Measurements from ENCODE around the gene MRPS2. TPM values are rescaled to one million over a fixed set of nuclear protein-coding genes. Genes with fewer than 3 reads are reported as not detected.
A peak's percentile ranks its signal among the peaks of the same experiment; 100 is the strongest.

The MRPS2 gene
- total RNA-seq, 4 donors from 2014 or later, result 51.5 to 61.7 (median 55.1) TPM

DNA sequence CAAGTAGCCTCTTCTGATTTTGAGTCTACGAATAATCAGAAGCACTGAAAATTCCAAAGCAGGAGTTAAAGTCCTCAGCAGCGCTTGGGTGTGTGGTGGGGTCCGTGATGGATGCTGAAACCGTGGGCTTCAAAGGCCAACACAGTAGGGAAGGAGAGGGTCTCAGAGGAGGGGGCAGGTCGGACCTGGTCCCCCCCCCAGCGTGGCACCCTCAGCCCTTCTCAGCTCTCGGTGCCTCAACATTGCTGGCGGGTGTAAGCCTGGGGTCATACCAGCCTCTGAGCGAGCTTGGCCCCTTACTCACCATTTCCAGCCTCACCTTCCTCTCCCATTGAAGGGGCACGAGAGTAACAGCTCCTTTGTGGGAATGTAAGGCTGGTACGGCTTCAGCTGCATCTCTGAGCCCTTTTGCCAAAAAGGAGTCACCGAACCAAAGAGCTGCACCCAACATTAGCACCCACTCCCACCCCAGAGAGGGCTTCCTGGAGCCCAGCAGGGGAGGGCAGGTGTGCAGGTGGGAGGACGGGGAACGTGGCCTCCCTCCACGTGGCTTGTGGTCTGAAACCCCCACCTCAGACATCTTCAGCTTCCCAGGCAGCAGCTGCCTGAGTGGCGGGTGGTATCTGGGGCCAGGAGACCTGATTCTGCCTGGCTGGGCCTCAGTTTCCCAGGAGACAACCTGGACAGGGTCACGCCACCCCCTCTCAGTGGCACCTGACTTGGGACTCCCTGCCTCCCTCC, 14.0 kb downstream of the MRPS2 start:
- TF ChIP-seq POLR2AphosphoS5 (IDR thresholded peaks at IDR 0.05) (no peak), POLR2A (IDR thresholded peaks at IDR 0.05) (no peak), EP300 (IDR thresholded peaks at IDR 0.05) (no peak)
- TF ChIP-seq, protein P1, sequence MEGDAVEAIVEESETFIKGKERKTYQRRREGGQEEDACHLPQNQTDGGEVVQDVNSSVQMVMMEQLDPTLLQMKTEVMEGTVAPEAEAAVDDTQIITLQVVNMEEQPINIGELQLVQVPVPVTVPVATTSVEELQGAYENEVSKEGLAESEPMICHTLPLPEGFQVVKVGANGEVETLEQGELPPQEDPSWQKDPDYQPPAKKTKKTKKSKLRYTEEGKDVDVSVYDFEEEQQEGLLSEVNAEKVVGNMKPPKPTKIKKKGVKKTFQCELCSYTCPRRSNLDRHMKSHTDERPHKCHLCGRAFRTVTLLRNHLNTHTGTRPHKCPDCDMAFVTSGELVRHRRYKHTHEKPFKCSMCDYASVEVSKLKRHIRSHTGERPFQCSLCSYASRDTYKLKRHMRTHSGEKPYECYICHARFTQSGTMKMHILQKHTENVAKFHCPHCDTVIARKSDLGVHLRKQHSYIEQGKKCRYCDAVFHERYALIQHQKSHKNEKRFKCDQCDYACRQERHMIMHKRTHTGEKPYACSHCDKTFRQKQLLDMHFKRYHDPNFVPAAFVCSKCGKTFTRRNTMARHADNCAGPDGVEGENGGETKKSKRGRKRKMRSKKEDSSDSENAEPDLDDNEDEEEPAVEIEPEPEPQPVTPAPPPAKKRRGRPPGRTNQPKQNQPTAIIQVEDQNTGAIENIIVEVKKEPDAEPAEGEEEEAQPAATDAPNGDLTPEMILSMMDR (IDR thresholded peaks at IDR 0.05), result no peak
- 83% methylated on average over 12 of the region's 17 CpGs for WGBS
- H3K4me1 ChIP-seq, result no peaks in the 10 kb centered on the region
- H3K4me3 ChIP-seq, result no peak overlapping the region
- H3K27me3 ChIP-seq, result peaks cover 13% of the 10 kb centered on the region
- no peaks in the 10 kb centered on the region for H3K36me3 ChIP-seq
- H3K9me3 ChIP-seq, result no peaks in the 10 kb centered on the region
- H3K27ac ChIP-seq, result no peak overlapping the region
- DNase-seq (ENCODE audit: low spot score in 2 of 2), result peak; percentile 33 to 63

DNA sequence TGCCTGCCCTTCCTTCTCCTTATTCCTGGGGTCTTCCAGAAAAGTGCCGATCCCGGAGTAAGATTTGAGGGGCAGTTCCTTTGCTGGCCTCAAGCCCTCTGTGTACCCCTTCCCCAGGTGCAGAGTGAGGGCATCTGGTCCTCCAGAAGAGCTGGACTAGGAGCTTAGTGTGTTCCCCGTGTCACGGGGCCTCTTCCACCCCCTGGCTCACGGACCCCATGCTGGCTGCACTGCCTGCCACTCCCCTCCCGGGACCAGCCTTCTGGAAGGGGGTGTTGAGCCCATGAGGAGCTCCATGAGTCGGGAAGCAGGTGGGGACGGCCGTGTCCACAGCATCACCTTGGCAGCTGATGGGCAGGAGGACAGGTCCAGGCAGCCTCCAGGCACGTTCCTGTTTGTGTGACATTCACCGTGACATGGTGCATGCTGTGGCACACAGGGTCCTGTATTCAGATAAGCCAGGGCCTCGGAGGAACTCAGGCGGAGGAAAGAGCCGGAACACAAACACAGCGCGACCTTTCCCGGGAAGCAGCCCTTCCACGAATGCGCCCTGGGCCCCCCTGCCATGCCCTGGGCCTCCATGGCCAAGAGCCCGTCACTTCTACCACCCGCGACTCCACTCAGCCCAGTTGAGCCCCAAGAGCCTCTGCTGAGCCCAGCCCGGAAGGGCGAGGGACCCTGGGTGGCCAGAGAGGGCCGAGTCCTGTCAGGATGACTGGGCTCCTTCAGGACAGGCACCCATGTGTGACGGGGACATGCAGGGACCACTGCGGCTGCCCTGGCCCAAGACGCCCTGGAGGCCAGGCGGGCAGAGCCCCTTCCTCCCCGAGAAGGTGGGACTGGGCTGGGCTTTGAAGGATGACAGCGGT, 14.8 kb downstream of the MRPS2 start:
- Histone ChIP-seq H3K36me3 (no peaks in the 10 kb centered on the region), H3K27ac (no peak overlapping the region), H3K9me3 (no peaks in the 10 kb centered on the region), H3K27me3 (peaks cover 13% of the 10 kb centered on the region), H3K4me3 (no peak overlapping the region), H3K4me1 (no peaks in the 10 kb centered on the region)
- TF ChIP-seq POLR2AphosphoS5 (IDR thresholded peaks at IDR 0.05), result no peak
- TF ChIP-seq POLR2A (IDR thresholded peaks at IDR 0.05), result no peak
- TF ChIP-seq EP300 (IDR thresholded peaks at IDR 0.05), result no peak
- TF ChIP-seq, protein P1 (IDR thresholded peaks at IDR 0.05), result no peak
- WGBS, result 75% methylated on average over 7 of the region's 31 CpGs
- peak; percentile 39 to 77 for DNase-seq (ENCODE audit: low spot score in 2 of 2)

DNA sequence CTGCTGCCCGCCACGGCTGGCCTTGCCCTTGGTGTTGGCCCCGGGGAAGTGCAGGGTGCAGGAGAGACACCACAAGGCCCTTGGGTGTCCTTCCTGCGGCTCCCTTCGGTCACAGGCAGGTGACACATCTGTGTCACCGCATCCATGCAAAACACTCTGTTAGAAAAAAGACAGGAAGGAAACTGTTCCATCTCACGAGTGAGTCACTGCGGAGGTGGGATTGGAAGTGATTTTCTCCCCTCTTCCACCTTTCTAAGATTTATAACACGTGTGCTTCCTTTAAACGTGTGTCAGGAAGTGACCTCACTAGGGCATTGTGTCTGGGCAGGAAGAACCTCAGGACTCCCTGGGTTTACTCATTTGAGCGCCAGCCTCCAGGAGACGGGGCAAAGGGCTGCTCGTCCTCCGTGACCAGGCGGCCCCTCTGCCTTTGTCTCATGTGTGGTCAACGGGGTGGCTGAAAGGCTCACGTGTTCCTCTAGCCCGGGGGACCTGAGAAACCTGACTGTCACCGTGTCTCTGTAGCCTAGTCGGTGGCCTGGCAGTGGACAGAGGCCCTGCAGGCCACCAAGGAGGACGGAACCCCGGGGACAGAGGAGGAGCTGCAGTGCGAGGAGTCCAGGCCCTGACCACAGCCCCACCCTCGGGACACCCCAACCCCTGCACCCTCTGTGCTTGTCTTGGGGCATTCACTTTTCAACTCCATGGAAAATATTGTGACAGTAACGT, 15.8 kb downstream of the MRPS2 start:
- H3K36me3 ChIP-seq, result no peaks in the 10 kb centered on the region
- peaks cover 13% of the 10 kb centered on the region for H3K27me3 ChIP-seq
- DNase-seq (ENCODE audit: low spot score in 2 of 2), result peak; percentile 32 to 55
- H3K27ac ChIP-seq, result no peak overlapping the region
- H3K9me3 ChIP-seq, result no peaks in the 10 kb centered on the region
- H3K4me3 ChIP-seq, result no peak overlapping the region
- no peaks in the 10 kb centered on the region for H3K4me1 ChIP-seq
- 81% methylated on average over 22 of the region's 25 CpGs for WGBS
- TF ChIP-seq, protein P1 (IDR thresholded peaks at IDR 0.05), result no peak
- TF ChIP-seq EP300 (IDR thresholded peaks at IDR 0.05), result no peak
- TF ChIP-seq POLR2A (IDR thresholded peaks at IDR 0.05), result no peak
- no peak for TF ChIP-seq POLR2AphosphoS5 (IDR thresholded peaks at IDR 0.05)

DNA sequence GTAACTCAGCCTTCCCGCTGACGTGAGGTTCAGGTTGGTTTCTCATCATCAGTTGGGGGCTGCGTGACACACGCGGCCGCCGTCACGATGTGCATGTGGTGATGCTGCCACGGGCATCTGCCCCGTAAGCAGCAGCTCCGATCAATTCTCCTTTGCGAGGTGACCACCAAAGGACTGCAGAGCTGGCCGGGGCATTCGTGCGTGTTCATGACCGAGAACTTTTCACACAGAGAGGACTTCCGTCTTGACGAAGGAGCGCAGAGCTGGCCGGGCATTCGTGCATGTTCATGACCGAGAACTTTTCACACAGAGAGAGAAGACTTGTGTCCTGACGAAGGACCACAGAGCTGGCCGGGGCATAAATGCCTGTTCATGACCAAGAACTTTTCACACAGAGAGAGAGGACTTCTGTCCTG, 16.9 kb downstream of the MRPS2 start:
- Histone ChIP-seq H3K4me1 (no peaks in the 10 kb centered on the region), H3K36me3 (no peaks in the 10 kb centered on the region), H3K9me3 (no peaks in the 10 kb centered on the region), H3K27ac (no peak overlapping the region), H3K27me3 (peaks cover 13% of the 10 kb centered on the region), H3K4me3 (no peak overlapping the region)
- DNase-seq (ENCODE audit: low spot score in 2 of 2), result peak; percentile 37 to 72
- TF ChIP-seq, protein P1 (IDR thresholded peaks at IDR 0.05), result no peak
- TF ChIP-seq POLR2A (IDR thresholded peaks at IDR 0.05) (no peak), EP300 (IDR thresholded peaks at IDR 0.05) (no peak), POLR2AphosphoS5 (IDR thresholded peaks at IDR 0.05) (no peak)
- 95% methylated on average over 24 of the region's 24 CpGs for WGBS

Data from suprapubic skin (tissue), 4 donors.